GM15510 (cell line): ENCODE results near the gene CEP170B.

Source experiments
- POLR2A ChIP-seq: IDR thresholded peaks from 3 replicates; pipeline ENCODE4 v1.6.1; 2011; ENCODE audit warnings: borderline replicate concordance; ENCODE audit not compliant: insufficient read length; ENCODE audit errors: extremely low read depth

CEP170B gene

GRCh38 chr14:104925855-104926609 is 61.0 kb downstream of the CEP170B start:
- no peak for TF ChIP-seq POLR2A

- TF ChIP-seq POLR2A = no peak
Observed at GRCh38 chr14:104926619-104927431, 61.8 kb downstream of the CEP170B start.

- no peak for TF ChIP-seq POLR2A
Observed at GRCh38 chr14:104927432-104927816, 62.4 kb downstream of the CEP170B start.

- TF ChIP-seq POLR2A = no peak
Observed at GRCh38 chr14:104927901-104928300, 62.8 kb downstream of the CEP170B start.

- TF ChIP-seq POLR2A = no peak
Observed at GRCh38 chr14:104928391-104929133, 63.5 kb downstream of the CEP170B start.

GRCh38 chr14:104929268-104930230 is 64.5 kb downstream of the CEP170B start:
- no peak for TF ChIP-seq POLR2A

GRCh38 chr14:104930526-104931303 is 65.6 kb downstream of the CEP170B start:
- no peak for TF ChIP-seq POLR2A

- TF ChIP-seq POLR2A = no peak
Observed at GRCh38 chr14:104931304-104931770, 66.3 kb downstream of the CEP170B start.

GRCh38 chr14:104931771-104932675 is 67.0 kb downstream of the CEP170B start:
- TF ChIP-seq POLR2A = no peak

GRCh38 chr14:104932676-104933631 is 67.9 kb downstream of the CEP170B start:
- no peak for TF ChIP-seq POLR2A

- TF ChIP-seq POLR2A = no peak
Observed at GRCh38 chr14:104933746-104934733, 69.0 kb downstream of the CEP170B start.
